GM19328 (cell line): ENCODE measurements around the gene RNF112.
"Not testable (repeated sequence)": the region's sequence is repeated elsewhere in the genome, so short reads cannot be mapped to it uniquely, and the experiment has no call there.

ENCODE experiments used
- ATAC-seq: cut with Tn5 transposase; IDR thresholded peaks from one replicate; pipeline ENCODE4 v1.9.1; 2021; ENCODE audit warnings: mild to moderate bottlenecking, moderate library complexity; ENCODE audit not compliant: unreplicated experiment

RNF112 gene

GRCh38 chr17:19412984-19413383 is 2.0 kb downstream of the RNF112 start:
- no peak for ATAC-seq

GRCh38 chr17:19413761-19414160 is 2.7 kb downstream of the RNF112 start:
- ATAC-seq = no peak

GRCh38 chr17:19414396-19415280 is 3.6 kb downstream of the RNF112 start:
- no peak for ATAC-seq

- no peak for ATAC-seq
Observed at GRCh38 chr17:19415311-19415710, 4.3 kb downstream of the RNF112 start.

GRCh38 chr17:19415806-19416775 is 5.1 kb downstream of the RNF112 start:
- ATAC-seq = no peak

GRCh38 chr17:19417611-19418010 is 6.6 kb downstream of the RNF112 start:
- no peak for ATAC-seq

- no peak for ATAC-seq
Observed at GRCh38 chr17:19418251-19418992, 7.4 kb downstream of the RNF112 start.

GRCh38 chr17:19421219-19421618 is 10.2 kb downstream of the RNF112 start:
- ATAC-seq = no peak

- ATAC-seq = no peak
Observed at GRCh38 chr17:19421926-19422325, 10.9 kb downstream of the RNF112 start.

- no peak for ATAC-seq
Observed at GRCh38 chr17:19424934-19425868, 14.2 kb downstream of the RNF112 start.

GRCh38 chr17:19426631-19427030 is 15.6 kb downstream of the RNF112 start:
- ATAC-seq = no peak

- ATAC-seq = no peak
Observed at GRCh38 chr17:19431691-19432090, 20.7 kb downstream of the RNF112 start.

GRCh38 chr17:19433255-19433654 is 22.2 kb downstream of the RNF112 start:
- no peak for ATAC-seq

- ATAC-seq = no peak
Observed at GRCh38 chr17:19433727-19434340, 22.8 kb downstream of the RNF112 start.

GRCh38 chr17:19440421-19440820 is 29.4 kb downstream of the RNF112 start:
- ATAC-seq = no peak

- ATAC-seq = not testable (repeated sequence)
Observed at GRCh38 chr17:19441288-19441687, 30.3 kb downstream of the RNF112 start.

GRCh38 chr17:19442731-19443130 is 31.7 kb downstream of the RNF112 start:
- ATAC-seq = no peak

- ATAC-seq = no peak
Observed at GRCh38 chr17:19443148-19443547, 32.1 kb downstream of the RNF112 start.

GRCh38 chr17:19445105-19445504 is 34.1 kb downstream of the RNF112 start:
- no peak for ATAC-seq
